Measurements from ENCODE around the gene DAPP1. TPM values are rescaled to one million over a fixed set of nuclear protein-coding genes. Genes with fewer than 3 reads are reported as not detected.

The DAPP1 gene
- total and polyA plus RNA-seq, 2 of the 4 experiments (the other 2 are of a cell fraction): not detected

- no TSS peak for BruUV-seq (replicated peaks)
- Histone ChIP-seq H2AK5ac (ENCODE audit: low read depth, low read length) (peak overlapping the region; percentile 75; the same call in 1 of the 2 replicates), H2BK15ac (ENCODE audit: low read depth, low read length) (no peak overlapping the region), H3K9me3 (ENCODE audit: control insufficient read depth, insufficient read depth, low read length) (no peaks in the 10 kb centered on the region), H4K20me1 (ENCODE audit: insufficient read depth, low read length) (no peaks in the 10 kb centered on the region; the same call in 1 of the 2 replicates), H3K27me3 (ENCODE audit: control insufficient read depth, insufficient read depth, low read length) (no peaks in the 10 kb centered on the region), H2AFZ (replicated peaks; ENCODE audit: low read length, poor library complexity) (peak overlapping the region; percentile 98), H2BK5ac (ENCODE audit: low read depth, low read length, poor library complexity, severe bottlenecking) (peak overlapping the region; percentile 86), H3K36me3 (ENCODE audit: control insufficient read depth, insufficient read depth, low read length) (no peaks in the 10 kb centered on the region; the same call in 1 of the 2 replicates), H3K79me1 (ENCODE audit: low read depth in 1 of 2, low read length in 2 of 2) (peaks cover 4 to 29% of the 10 kb centered on the region in 2 experiments), H4K91ac (ENCODE audit: insufficient read depth, low read depth, low read length) (peak overlapping the region; percentile 63), H3K27ac (ENCODE audit: insufficient read depth, low read length) (peak overlapping the region; percentile 96), H3K9me1 (ENCODE audit: insufficient read depth, low read length) (no peaks in the 10 kb centered on the region), H3K56ac (ENCODE audit: extremely low read depth, insufficient read depth, low read length) (peak overlapping the region; percentile 72; the same call in 1 of the 2 replicates), H3K23ac (ENCODE audit: low read depth, low read length) (peak overlapping the region; percentile 77; the same call in 1 of the 2 replicates), H3K14ac (replicated peaks; ENCODE audit: low read depth, low read length) (peak overlapping the region; percentile 88), H2BK120ac (ENCODE audit: low read depth, low read length) (no peak overlapping the region), H3K18ac (ENCODE audit: low read depth, low read length) (no peak overlapping the region; the same call in 1 of the 2 replicates), H4K8ac (ENCODE audit: low read depth in 2 of 2, low read length in 2 of 2) (peak overlapping the region; percentile 83 to 98), H3K4me2 (ENCODE audit: low read depth, low read length) (peak overlapping the region; percentile 58), H2BK20ac (ENCODE audit: low read depth, low read length) (no peak overlapping the region), H2AK9ac (replicated peaks; ENCODE audit: low read depth, low read length, poor library complexity) (peak overlapping the region; percentile 96), H3K4ac (ENCODE audit: low read depth, low read length) (peak overlapping the region; percentile 92), H3K9ac (ENCODE audit: low read depth, low read length) (peak overlapping the region; percentile 95), H3K4me1 (ENCODE audit: control insufficient read depth, insufficient read depth, low read length) (peaks cover 4% of the 10 kb centered on the region), H3K4me3 (ENCODE audit: insufficient read depth, low read depth, low read length) (peak overlapping the region; percentile 99), H4K5ac (ENCODE audit: low read depth, low read length) (peak overlapping the region; percentile 99)
- WGBS, 2 experiments (ENCODE audit: extremely low coverage in 2 of 2, insufficient read length in 1 of 2): 5% methylated on average over 4 of the region's 12 CpGs; no CpG with 5 or more reads in 1 of the 2 experiments
- in situ Hi-C loops (cut with MboI; ENCODE audit: low sequenced_read_pairs) (no loop called here), intact Hi-C loops (cut with micrococcal nuclease) (loop anchor here (2.0 to 5.0 kb wide), 3 partner anchors 55 to 331 kb away; no protein-coding TSS in a partner anchor), dilution Hi-C loops (cut with HindIII; ENCODE audit: low sequenced_read_pairs, unreplicated experiment) (no loop called here)
- no peak; the same call in 1 of the 2 replicates for TF ChIP-seq POLR2A (IDR thresholded peaks at IDR 0.05; ENCODE audit: low read depth, low read length)
- no peak for TF ChIP-seq MAZ (IDR thresholded peaks at IDR 0.05; ENCODE audit: borderline replicate concordance, low read depth, low read length)
- TF ChIP-seq MAFK (IDR thresholded peaks at IDR 0.05; ENCODE audit: low read depth, low read length): no peak
- no peak for TF ChIP-seq RAD21 (IDR thresholded peaks at IDR 0.05; ENCODE audit: low read length)
- no peak for TF ChIP-seq CHD1 (IDR thresholded peaks at IDR 0.05; ENCODE audit: low read depth, low read length)
- TF ChIP-seq USF2 (IDR thresholded peaks at IDR 0.05; ENCODE audit: low read depth, low read length): no peak
- no peak for TF ChIP-seq FOS (IDR thresholded peaks at IDR 0.05; ENCODE audit: low read depth, low read length)
- no peak for TF ChIP-seq RCOR1 (IDR thresholded peaks at IDR 0.05; ENCODE audit: insufficient replicate concordance, low read length)
- TF ChIP-seq SMC3 (IDR thresholded peaks at IDR 0.05; ENCODE audit: low read depth, low read length): no peak
- no peak for ATAC-seq (ENCODE audit: low read depth)
- no peak for DNase-seq
- POLR2A ChIA-PET (ENCODE audit: unreplicated experiment): interaction anchor here (1.2 kb wide), 1 partner anchor 53 kb away, joined by 3 read pairs; the partner anchor contains the start of gene DNAJB14
- CTCF ChIA-PET: no interaction called here
Measured at GRCh38 chr4:99893839-99894160, 77.2 kb downstream of the DAPP1 start.
